Right lobe of liver (tissue), 4 donors: ENCODE data around the gene JUP.

ENCODE experiments used
- POLR2A ChIP-seq: fragments of 450-650 bp; IDR thresholded peaks from one replicate; pipeline ENCODE4 v1.6.1; 2017; ENCODE audit warnings: antibody characterized with exemption, mild to moderate bottlenecking
- TF ChIP-seq, protein P1 (sequence below), 4 donors: fragments of 200-600 bp in 3 of 4; fragments of 450-650 bp in 1 of 4; IDR thresholded peaks; one replicate each; pipeline versions ENCODE4 v1.5.1 to v1.8.0; 2016 to 2022; ENCODE audit warnings: antibody characterized with exemption in 4 of 4, mild to moderate bottlenecking in 2 of 4
- donor health status: DM: no; HTN: no; CAD: no.
- donor health status: DM: no; HTN: no; CAD: no.
- donor health status: DM: no; HTN: yes; CAD: no.

DNA sequence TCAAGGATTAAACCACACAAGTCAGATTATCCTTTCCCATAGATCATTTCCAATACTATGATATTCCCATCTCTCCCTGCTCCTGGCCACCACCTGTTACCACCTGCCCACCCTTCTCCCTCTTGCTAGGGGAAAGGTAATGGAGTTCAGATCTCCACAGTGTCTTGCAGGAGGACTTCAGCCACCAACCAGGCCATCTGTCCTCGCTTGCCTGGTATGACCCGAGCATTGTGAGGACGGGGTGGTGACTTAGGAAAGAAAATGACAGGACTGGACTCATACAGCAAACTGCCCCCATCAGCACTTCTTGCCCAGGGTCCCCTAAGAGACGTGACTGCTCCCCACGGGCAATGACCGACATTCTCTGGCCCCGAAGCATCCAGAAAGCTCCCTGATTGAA is 37.1 kb upstream of the JUP start:
- TF ChIP-seq, protein P1, sequence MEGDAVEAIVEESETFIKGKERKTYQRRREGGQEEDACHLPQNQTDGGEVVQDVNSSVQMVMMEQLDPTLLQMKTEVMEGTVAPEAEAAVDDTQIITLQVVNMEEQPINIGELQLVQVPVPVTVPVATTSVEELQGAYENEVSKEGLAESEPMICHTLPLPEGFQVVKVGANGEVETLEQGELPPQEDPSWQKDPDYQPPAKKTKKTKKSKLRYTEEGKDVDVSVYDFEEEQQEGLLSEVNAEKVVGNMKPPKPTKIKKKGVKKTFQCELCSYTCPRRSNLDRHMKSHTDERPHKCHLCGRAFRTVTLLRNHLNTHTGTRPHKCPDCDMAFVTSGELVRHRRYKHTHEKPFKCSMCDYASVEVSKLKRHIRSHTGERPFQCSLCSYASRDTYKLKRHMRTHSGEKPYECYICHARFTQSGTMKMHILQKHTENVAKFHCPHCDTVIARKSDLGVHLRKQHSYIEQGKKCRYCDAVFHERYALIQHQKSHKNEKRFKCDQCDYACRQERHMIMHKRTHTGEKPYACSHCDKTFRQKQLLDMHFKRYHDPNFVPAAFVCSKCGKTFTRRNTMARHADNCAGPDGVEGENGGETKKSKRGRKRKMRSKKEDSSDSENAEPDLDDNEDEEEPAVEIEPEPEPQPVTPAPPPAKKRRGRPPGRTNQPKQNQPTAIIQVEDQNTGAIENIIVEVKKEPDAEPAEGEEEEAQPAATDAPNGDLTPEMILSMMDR (IDR thresholded peaks at IDR 0.05), result no peak
- no peak for TF ChIP-seq POLR2A
